Activated CD8-positive, alpha-beta memory T cell treated with anti-CD3 and anti-CD28 coated beads for 48 hours (primary cell): ENCODE measurements around the gene LRWD1.
"Not testable (repeated sequence)": the region's sequence is repeated elsewhere in the genome, so short reads cannot be mapped to it uniquely, and the experiment has no call there.

Source experiments
- DNase-seq, 3 experiments: peaks; one replicate each; pipeline ENCODE4 v3.0.0-alpha.2; 2020; ENCODE audit warnings: low read depth in 2 of 3, low spot score in 2 of 3

Gene LRWD1

GRCh38 chr7:102439963-102440795 is 24.6 kb upstream of the LRWD1 start:
- no peak for DNase-seq

GRCh38 chr7:102444961-102445673 is 19.7 kb upstream of the LRWD1 start:
- no peak for DNase-seq

GRCh38 chr7:102445674-102446071 is 19.1 kb upstream of the LRWD1 start:
- DNase-seq = no peak

- DNase-seq = no peak
Observed at GRCh38 chr7:102446387-102447156, 18.2 kb upstream of the LRWD1 start.

- no peak for DNase-seq
Observed at GRCh38 chr7:102447311-102447710, 17.5 kb upstream of the LRWD1 start.

- no peak for DNase-seq
Observed at GRCh38 chr7:102449136-102449535, 15.6 kb upstream of the LRWD1 start.

- no peak for DNase-seq
Observed at GRCh38 chr7:102450242-102450641, 14.5 kb upstream of the LRWD1 start.

GRCh38 chr7:102451371-102452054 is 13.3 kb upstream of the LRWD1 start:
- DNase-seq = no peak

GRCh38 chr7:102452451-102452850 is 12.3 kb upstream of the LRWD1 start:
- DNase-seq = no peak

- no peak for DNase-seq
Observed at GRCh38 chr7:102453319-102453718, 11.5 kb upstream of the LRWD1 start.

GRCh38 chr7:102454468-102454867 is 10.3 kb upstream of the LRWD1 start:
- no peak for DNase-seq

GRCh38 chr7:102454932-102455331 is 9.9 kb upstream of the LRWD1 start:
- not testable (repeated sequence) for DNase-seq

- no peak for DNase-seq
Observed at GRCh38 chr7:102455596-102455995, 9.2 kb upstream of the LRWD1 start.

GRCh38 chr7:102456327-102456726 is 8.5 kb upstream of the LRWD1 start:
- DNase-seq = no peak

- no peak for DNase-seq
Observed at GRCh38 chr7:102457352-102457924, 7.3 kb upstream of the LRWD1 start.

GRCh38 chr7:102459221-102459844 is 5.5 kb upstream of the LRWD1 start:
- no peak for DNase-seq

GRCh38 chr7:102460467-102460866 is 4.3 kb upstream of the LRWD1 start:
- no peak for DNase-seq

GRCh38 chr7:102463841-102464576 is 775 bp upstream of the LRWD1 start:
- no peak for DNase-seq

GRCh38 chr7:102466097-102466496 is 1.3 kb downstream of the LRWD1 start:
- DNase-seq = no peak
